WERI-Rb-1 (cell line): ENCODE measurements around the gene BACH2.
A peak's percentile ranks its signal among the peaks of the same experiment; 100 is the strongest.

Source experiments
- DNase-seq: peaks from one replicate; pipeline ENCODE4 v3.0.0-alpha.2; 2020
- H3K27ac ChIP-seq: fragments of 250-450 bp; sonication (Bioruptor Pico); 2 replicates; pipeline ENCODE4 v1.5.1; 2020; ENCODE audit warnings: mild to moderate bottlenecking, moderate library complexity
- H3K27me3 ChIP-seq: fragments of 250-450 bp; sonication (Bioruptor Pico); 2 replicates; pipeline ENCODE4 v1.5.1; 2021; ENCODE audit warnings: mild to moderate bottlenecking, low read depth, moderate library complexity; ENCODE audit not compliant: insufficient read depth, severe bottlenecking
- H3K36me3 ChIP-seq: fragments of 250-450 bp; sonication (Bioruptor Pico); 2 replicates; pipeline ENCODE4 v1.5.1; 2020; ENCODE audit warnings: mild to moderate bottlenecking, moderate library complexity
- H3K4me3 ChIP-seq: 2 replicates; pipeline ENCODE4 v1.5.1; 2011; ENCODE audit warnings: low read depth, mild to moderate bottlenecking, control low read depth, low read length
- H3K9me3 ChIP-seq: fragments of 250-450 bp; sonication (Bioruptor Pico); 2 replicates; pipeline ENCODE4 v1.5.1; 2021; ENCODE audit warnings: mild to moderate bottlenecking, moderate library complexity; ENCODE audit not compliant: severe bottlenecking
- TF ChIP-seq, protein P1 (sequence below): IDR thresholded peaks from 2 replicates; pipeline ENCODE4 v1.5.1; 2011; ENCODE audit warnings: low read depth, mild to moderate bottlenecking, control low read depth, inconsistent platforms, low read length

The BACH2 gene

DNA sequence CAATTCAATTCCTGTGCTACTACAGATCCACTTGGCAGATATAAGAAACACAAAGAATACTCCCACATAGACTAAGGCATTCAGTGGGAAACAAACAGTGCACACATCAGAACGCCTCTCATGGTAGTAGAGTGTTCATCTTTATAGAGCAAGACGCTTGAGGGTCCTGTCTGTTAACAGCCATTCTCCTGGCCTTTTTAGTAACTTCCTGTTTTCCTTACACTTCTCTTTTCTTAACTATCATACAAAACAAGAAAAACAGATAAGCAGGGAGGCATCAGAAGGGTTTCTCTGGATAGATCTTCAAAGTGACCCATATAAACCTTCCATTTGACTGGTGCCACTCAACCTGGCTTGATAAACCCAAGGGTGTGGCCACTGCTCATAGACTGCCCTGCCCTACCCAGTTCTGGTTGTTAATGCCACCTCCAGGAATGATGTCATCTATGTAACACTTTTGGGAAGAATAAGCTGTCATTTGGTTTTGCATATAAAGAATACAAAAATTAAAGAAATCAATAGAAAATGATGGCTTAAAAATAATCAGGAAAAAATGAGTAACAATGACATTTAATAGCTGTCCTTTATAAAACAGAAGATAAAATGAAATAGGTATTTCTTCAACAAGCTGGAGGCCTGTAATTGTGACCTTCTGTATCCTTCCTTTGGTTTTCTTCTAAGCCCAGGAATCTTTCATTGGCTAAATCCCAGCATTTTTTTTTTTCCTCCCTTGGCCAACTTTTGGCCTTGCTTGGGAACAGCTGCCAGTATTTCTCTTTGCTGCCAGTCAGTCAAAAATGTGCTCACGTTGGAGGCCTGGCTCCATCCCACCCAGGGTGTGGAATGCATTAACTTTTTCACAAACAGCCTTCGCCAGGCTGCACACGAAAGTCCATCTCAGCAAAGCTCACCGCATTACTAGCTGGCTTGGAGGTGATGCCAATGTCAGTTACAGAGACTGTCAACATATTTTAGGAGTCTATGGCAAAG, 298.9 kb downstream of the BACH2 start:
- Histone ChIP-seq H3K4me3 (no peak overlapping the region), H3K36me3 (no peaks in the 10 kb centered on the region), H3K9me3 (no peaks in the 10 kb centered on the region), H3K27ac (no peak overlapping the region), H3K27me3 (no peaks in the 10 kb centered on the region)
- no peak for DNase-seq
- TF ChIP-seq, protein P1, sequence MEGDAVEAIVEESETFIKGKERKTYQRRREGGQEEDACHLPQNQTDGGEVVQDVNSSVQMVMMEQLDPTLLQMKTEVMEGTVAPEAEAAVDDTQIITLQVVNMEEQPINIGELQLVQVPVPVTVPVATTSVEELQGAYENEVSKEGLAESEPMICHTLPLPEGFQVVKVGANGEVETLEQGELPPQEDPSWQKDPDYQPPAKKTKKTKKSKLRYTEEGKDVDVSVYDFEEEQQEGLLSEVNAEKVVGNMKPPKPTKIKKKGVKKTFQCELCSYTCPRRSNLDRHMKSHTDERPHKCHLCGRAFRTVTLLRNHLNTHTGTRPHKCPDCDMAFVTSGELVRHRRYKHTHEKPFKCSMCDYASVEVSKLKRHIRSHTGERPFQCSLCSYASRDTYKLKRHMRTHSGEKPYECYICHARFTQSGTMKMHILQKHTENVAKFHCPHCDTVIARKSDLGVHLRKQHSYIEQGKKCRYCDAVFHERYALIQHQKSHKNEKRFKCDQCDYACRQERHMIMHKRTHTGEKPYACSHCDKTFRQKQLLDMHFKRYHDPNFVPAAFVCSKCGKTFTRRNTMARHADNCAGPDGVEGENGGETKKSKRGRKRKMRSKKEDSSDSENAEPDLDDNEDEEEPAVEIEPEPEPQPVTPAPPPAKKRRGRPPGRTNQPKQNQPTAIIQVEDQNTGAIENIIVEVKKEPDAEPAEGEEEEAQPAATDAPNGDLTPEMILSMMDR = no peak

DNA sequence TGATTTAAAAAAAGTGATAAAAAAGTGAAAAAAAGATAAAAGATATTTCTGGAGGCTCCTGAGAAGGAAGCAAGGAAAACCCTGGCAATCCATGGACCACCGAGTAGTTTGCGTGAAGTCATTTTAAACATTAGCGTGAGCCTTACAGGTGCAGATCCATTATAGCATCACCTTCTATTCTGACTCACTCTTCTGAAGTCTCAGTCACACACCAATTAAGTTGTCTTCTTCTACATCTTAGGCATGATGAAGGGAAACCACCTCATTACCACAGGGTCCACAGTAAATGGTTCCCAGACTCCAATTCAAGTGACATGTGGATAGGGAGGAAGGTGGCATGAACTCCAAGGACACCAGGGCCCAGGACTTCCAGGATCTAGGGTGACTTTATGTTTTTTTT, 303.2 kb downstream of the BACH2 start:
- Histone ChIP-seq H3K4me3 (no peak overlapping the region), H3K9me3 (no peaks in the 10 kb centered on the region), H3K27me3 (no peaks in the 10 kb centered on the region), H3K27ac (peak overlapping the region; percentile 28; the same call in 1 of the 2 replicates), H3K36me3 (no peaks in the 10 kb centered on the region; the same call in 1 of the 2 replicates)
- TF ChIP-seq, protein P1 = no peak
- DNase-seq = no peak

DNA sequence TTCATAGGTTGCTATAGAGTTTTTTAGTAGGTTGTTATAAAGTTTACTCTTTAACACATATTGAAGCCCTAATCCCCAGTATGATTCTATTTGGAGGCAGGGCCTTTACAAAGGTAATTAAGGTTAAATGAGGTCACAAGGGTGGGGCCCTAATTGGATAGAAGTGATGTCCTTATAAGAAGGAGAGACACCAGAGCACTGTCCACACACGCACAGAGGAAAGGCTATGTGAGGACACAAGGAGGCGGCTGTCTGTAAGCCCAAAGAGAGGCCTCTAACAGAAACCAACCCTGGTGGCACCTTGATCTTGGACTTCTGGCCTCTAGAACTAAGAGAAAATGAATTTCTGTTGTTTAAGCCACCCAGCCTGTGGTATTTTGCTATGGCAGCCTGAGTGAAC, 303.8 kb downstream of the BACH2 start:
- peak; percentile 71 for DNase-seq
- TF ChIP-seq, protein P1 = no peak
- Histone ChIP-seq H3K27me3 (no peaks in the 10 kb centered on the region), H3K27ac (peak overlapping the region; percentile 28; the same call in 1 of the 2 replicates), H3K4me3 (no peak overlapping the region), H3K9me3 (no peaks in the 10 kb centered on the region), H3K36me3 (no peaks in the 10 kb centered on the region; the same call in 1 of the 2 replicates)

DNA sequence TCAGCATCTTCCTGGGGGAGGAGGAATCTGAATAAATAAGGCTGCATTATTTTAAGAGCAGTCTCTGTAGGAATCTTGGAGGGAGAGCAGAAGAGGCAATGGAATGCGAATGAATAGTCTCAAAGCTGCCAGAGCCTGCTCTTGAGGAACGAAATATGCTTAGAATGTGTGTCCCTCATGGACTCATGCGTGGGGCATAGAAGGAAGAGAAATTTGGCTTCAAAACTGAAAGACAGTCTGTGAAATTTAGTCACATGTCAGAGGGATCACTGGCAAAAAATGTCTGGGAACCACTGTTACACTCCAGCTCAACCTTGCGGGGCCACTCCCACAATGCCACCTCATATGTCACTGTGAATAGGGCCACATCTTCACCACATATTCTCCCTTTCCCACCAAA, 306.9 kb downstream of the BACH2 start:
- no peak for DNase-seq
- Histone ChIP-seq H3K4me3 (no peak overlapping the region), H3K27ac (no peak overlapping the region), H3K36me3 (no peaks in the 10 kb centered on the region; the same call in 1 of the 2 replicates), H3K27me3 (no peaks in the 10 kb centered on the region), H3K9me3 (no peaks in the 10 kb centered on the region)
- TF ChIP-seq, protein P1 = no peak

DNA sequence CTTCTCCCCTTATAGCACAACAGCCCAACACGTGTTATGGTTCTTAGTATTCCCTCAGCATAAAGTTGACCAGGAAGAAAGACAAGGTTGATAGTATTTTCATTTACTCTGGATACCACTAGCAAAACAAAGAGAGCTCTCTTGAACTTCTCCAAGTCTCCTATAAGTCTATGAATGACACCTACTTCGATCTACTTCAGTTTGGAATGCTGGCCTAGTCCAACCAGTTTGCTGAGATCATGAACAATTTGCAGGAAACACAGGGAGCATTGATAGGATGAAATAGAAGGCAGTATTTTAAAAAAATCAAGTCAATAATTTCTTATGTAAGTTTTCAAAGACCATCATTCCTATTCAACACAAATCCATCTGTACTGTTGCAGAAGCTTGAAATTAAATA, 308.8 kb downstream of the BACH2 start:
- no peak overlapping the region for H3K27ac ChIP-seq
- DNase-seq = no peak
- H3K9me3 ChIP-seq = no peaks in the 10 kb centered on the region
- TF ChIP-seq, protein P1 = no peak
- H3K36me3 ChIP-seq = no peaks in the 10 kb centered on the region; the same call in 1 of the 2 replicates
- H3K27me3 ChIP-seq = no peaks in the 10 kb centered on the region
- H3K4me3 ChIP-seq = no peak overlapping the region
